ENCODE results near the gene ELMO1. TPM values are rescaled to one million over a fixed set of nuclear protein-coding genes. Genes with fewer than 3 reads are reported as not detected.

The ELMO1 gene
- total RNA-seq, 2 donors from 2014 or later = 160 to 169 TPM

DNA sequence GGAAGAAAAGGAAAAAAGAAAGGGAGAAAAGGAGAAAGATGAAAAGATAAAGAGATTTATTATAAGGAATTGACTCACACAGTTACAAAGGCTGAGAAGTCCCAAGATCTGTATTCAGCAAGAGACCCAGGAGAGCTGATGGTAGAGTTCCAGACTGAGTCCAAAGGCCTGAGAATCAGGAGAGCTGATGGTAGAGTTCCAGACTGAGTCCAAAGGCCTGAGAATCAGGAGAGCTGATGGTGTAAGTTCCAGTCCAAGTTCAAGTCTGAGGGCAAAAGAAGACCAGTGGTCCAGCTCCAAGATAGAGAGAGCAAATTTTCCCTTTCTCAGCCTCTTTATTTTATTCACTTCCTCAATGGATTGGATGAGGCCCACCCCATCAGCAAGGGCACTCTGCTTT is 627.0 kb downstream of the ELMO1 start:
- Mint-ChIP-seq H3K4me1 (no peaks in the 10 kb centered on the region), H3K4me3 (no peak overlapping the region)

GRCh38 chr7:36820527-36821170 is 628.0 kb downstream of the ELMO1 start:
- no peaks in the 10 kb centered on the region for H3K4me1 Mint-ChIP-seq
- ATAC-seq (no peak), DNase-seq (no peak)
- no peaks in the 10 kb centered on the region for H3K36me3 Mint-ChIP-seq (ENCODE audit: low read depth)
- H3K9me3 ChIP-seq (ENCODE audit: control insufficient read depth, low read length, poor library complexity, severe bottlenecking) = no peaks in the 10 kb centered on the region
- no peak overlapping the region for H3K4me3 Mint-ChIP-seq
- no peak overlapping the region for H3K27ac Mint-ChIP-seq
- H3K27me3 Mint-ChIP-seq = no peaks in the 10 kb centered on the region

More for the DNA sequence above, 627.0 kb downstream of the ELMO1 start:
- H3K27me3 Mint-ChIP-seq = no peaks in the 10 kb centered on the region
- H3K9me3 ChIP-seq (ENCODE audit: control insufficient read depth, low read length, poor library complexity, severe bottlenecking) = no peaks in the 10 kb centered on the region
- no peak for ATAC-seq
- H3K27ac Mint-ChIP-seq = no peak overlapping the region
- H3K36me3 Mint-ChIP-seq (ENCODE audit: low read depth) = no peaks in the 10 kb centered on the region
- no peak for DNase-seq

GRCh38 chr7:36819639-36820038 is 629.0 kb downstream of the ELMO1 start:
- Mint-ChIP-seq H3K27me3 (no peaks in the 10 kb centered on the region), H3K4me1 (no peaks in the 10 kb centered on the region)

DNA sequence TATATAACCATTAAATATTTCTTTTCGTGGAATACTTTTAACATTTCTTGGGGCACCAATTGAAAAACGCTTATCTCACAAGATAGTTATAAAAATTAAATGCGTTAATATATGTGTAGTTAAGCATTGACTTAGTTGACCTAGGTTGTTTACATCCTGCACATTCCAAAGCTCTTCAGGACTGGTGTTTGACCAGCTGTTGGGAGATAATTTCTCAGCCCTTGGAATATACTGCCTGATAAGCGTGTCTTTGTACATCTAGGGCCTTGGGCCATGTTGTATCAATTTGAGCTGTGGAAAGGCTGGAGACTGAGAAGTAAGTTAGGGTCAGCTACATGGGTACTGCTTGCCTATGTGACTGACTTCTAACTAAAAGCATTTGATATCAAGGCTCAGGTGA is 634.4 kb downstream of the ELMO1 start:
- Mint-ChIP-seq H3K36me3 (ENCODE audit: low read depth) (peaks cover 1% of the 10 kb centered on the region), H3K27me3 (no peaks in the 10 kb centered on the region), H3K4me1 (peaks cover under 1% of the 10 kb centered on the region), H3K27ac (no peak overlapping the region), H3K4me3 (no peak overlapping the region)
- DNase-seq (no peak), ATAC-seq (no peak)
- H3K9me3 ChIP-seq (ENCODE audit: control insufficient read depth, low read length, poor library complexity, severe bottlenecking) = no peaks in the 10 kb centered on the region

More at GRCh38 chr7:36819639-36820038, 629.0 kb downstream of the ELMO1 start:
- no peak for DNase-seq
- Mint-ChIP-seq H3K36me3 (ENCODE audit: low read depth) (no peaks in the 10 kb centered on the region), H3K27ac (no peak overlapping the region), H3K4me3 (no peak overlapping the region)
- no peak for ATAC-seq
- H3K9me3 ChIP-seq (ENCODE audit: control insufficient read depth, low read length, poor library complexity, severe bottlenecking) = no peaks in the 10 kb centered on the region

DNA sequence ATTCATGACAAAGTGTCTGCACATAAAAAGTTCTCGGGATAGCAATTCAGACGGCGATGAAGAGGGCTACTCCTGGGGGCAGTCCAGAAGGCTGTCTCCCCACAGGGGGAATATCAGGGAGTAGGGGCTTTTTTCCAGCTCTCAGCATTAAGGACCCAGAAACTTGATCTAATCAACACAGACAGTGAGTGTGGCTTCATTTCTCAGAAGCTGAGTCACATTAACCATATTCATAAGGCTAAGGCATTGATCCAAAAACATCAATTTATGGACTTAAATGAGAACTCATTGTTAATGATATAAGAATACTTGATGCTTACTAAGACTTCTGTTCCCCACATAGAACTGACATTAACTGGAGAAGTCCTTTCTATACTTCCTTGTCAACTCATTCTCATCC is 636.9 kb downstream of the ELMO1 start:
- no peaks in the 10 kb centered on the region for H3K9me3 ChIP-seq (ENCODE audit: control insufficient read depth, low read length, poor library complexity, severe bottlenecking)
- H3K27me3 Mint-ChIP-seq = peaks cover 5% of the 10 kb centered on the region
- ATAC-seq (no peak), DNase-seq (no peak)
- H3K4me1 Mint-ChIP-seq = peaks cover 2% of the 10 kb centered on the region
- H3K36me3 Mint-ChIP-seq (ENCODE audit: low read depth) = peaks cover 5% of the 10 kb centered on the region
- no peak overlapping the region for H3K27ac Mint-ChIP-seq
- H3K4me3 Mint-ChIP-seq = no peak overlapping the region

GRCh38 chr7:36810489-36810888 is 638.2 kb downstream of the ELMO1 start:
- no peak for ATAC-seq
- peaks cover 2% of the 10 kb centered on the region for H3K4me1 Mint-ChIP-seq
- no peak overlapping the region for H3K27ac Mint-ChIP-seq
- no peak for DNase-seq
- H3K4me3 Mint-ChIP-seq = no peak overlapping the region
- peaks cover 5% of the 10 kb centered on the region for H3K36me3 Mint-ChIP-seq (ENCODE audit: low read depth)
- peaks cover 5% of the 10 kb centered on the region for H3K27me3 Mint-ChIP-seq
- no peaks in the 10 kb centered on the region for H3K9me3 ChIP-seq (ENCODE audit: control insufficient read depth, low read length, poor library complexity, severe bottlenecking)

- H3K9me3 ChIP-seq (ENCODE audit: control insufficient read depth, low read length, poor library complexity, severe bottlenecking) = no peaks in the 10 kb centered on the region
- Mint-ChIP-seq H3K4me1 (peaks cover 2% of the 10 kb centered on the region), H3K27ac (no peak overlapping the region), H3K27me3 (peaks cover 5% of the 10 kb centered on the region), H3K36me3 (ENCODE audit: low read depth) (peaks cover 5% of the 10 kb centered on the region), H3K4me3 (no peak overlapping the region)
- no peak for DNase-seq
- ATAC-seq = no peak
These were observed 638.6 kb downstream of the ELMO1 start for GRCh38 chr7:36810032-36810431.

- no peak for ATAC-seq
- H3K27me3 Mint-ChIP-seq = peaks cover 5% of the 10 kb centered on the region
- H3K4me3 Mint-ChIP-seq = no peak overlapping the region
- H3K36me3 Mint-ChIP-seq (ENCODE audit: low read depth) = peaks cover 5% of the 10 kb centered on the region
- no peak overlapping the region for H3K27ac Mint-ChIP-seq
- H3K9me3 ChIP-seq (ENCODE audit: control insufficient read depth, low read length, poor library complexity, severe bottlenecking) = no peaks in the 10 kb centered on the region
- H3K4me1 Mint-ChIP-seq = peaks cover 2% of the 10 kb centered on the region
- DNase-seq = no peak
These were observed 639.2 kb downstream of the ELMO1 start for GRCh38 chr7:36809510-36809909.

DNA sequence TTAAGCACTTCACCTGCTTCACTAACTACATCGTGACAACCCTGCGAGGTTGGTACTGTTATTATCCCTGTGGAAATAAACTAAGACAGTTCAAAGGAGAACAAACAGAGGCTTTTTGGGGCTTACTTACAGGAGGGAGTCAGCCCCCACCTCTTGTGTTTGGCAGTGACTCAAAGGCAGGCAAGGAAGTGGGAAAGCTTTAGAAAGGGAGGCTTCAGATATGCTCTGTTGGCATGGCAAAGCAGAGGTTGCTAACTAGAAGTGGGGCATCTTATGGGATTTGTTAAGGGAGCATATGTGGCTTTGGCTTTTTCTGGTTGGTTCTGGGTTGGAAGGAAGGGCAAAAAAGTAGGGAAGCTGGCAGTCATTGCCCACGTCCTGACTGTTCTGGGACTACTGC is 639.6 kb downstream of the ELMO1 start:
- no peak for DNase-seq
- H3K27ac Mint-ChIP-seq = no peak overlapping the region
- no peak for ATAC-seq
- H3K4me3 Mint-ChIP-seq = no peak overlapping the region
- peaks cover 2% of the 10 kb centered on the region for H3K4me1 Mint-ChIP-seq
- peaks cover 5% of the 10 kb centered on the region for H3K36me3 Mint-ChIP-seq (ENCODE audit: low read depth)
- no peaks in the 10 kb centered on the region for H3K9me3 ChIP-seq (ENCODE audit: control insufficient read depth, low read length, poor library complexity, severe bottlenecking)
- H3K27me3 Mint-ChIP-seq = peaks cover 5% of the 10 kb centered on the region

DNA sequence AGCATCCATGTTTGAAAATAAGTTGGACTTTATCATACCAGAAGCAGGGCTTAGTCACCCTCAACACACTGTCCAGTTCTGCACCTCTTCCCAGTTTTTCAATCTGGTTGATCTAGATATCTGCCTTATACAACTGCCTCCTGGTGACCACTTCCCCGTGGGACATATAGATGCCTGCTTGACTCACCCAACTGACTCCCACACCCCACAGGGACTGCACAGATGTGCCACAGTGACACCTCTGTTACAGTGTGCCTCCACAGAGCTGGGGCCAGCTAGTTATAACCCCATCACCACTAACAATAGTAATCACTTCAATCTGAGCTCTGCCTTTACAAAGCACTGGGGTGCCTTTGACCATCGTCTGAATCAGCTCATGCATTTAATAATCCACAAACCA is 641.8 kb downstream of the ELMO1 start:
- H3K9me3 ChIP-seq (ENCODE audit: control insufficient read depth, low read length, poor library complexity, severe bottlenecking) = no peaks in the 10 kb centered on the region
- ATAC-seq = no peak
- peaks cover 2% of the 10 kb centered on the region for H3K4me1 Mint-ChIP-seq
- no peak for DNase-seq
- H3K27me3 Mint-ChIP-seq = peaks cover 5% of the 10 kb centered on the region
- no peak overlapping the region for H3K27ac Mint-ChIP-seq
- peaks cover 5% of the 10 kb centered on the region for H3K36me3 Mint-ChIP-seq (ENCODE audit: low read depth)
- no peak overlapping the region for H3K4me3 Mint-ChIP-seq

Other genes starting within 250 kb of the ELMO1 start
- under 1 TPM in 1 of 2 donors, not detected in 1; 0.52 TPM for gene GPR141, start 234.9 kb upstream of the ELMO1 start, total RNA-seq

Measured in T-helper 17 cell (primary cell).